ENCODE results near the gene KRT25.

- no peak for TF ChIP-seq POLR2A (IDR thresholded peaks at IDR 0.05)
- TF ChIP-seq, protein P1, sequence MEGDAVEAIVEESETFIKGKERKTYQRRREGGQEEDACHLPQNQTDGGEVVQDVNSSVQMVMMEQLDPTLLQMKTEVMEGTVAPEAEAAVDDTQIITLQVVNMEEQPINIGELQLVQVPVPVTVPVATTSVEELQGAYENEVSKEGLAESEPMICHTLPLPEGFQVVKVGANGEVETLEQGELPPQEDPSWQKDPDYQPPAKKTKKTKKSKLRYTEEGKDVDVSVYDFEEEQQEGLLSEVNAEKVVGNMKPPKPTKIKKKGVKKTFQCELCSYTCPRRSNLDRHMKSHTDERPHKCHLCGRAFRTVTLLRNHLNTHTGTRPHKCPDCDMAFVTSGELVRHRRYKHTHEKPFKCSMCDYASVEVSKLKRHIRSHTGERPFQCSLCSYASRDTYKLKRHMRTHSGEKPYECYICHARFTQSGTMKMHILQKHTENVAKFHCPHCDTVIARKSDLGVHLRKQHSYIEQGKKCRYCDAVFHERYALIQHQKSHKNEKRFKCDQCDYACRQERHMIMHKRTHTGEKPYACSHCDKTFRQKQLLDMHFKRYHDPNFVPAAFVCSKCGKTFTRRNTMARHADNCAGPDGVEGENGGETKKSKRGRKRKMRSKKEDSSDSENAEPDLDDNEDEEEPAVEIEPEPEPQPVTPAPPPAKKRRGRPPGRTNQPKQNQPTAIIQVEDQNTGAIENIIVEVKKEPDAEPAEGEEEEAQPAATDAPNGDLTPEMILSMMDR (IDR thresholded peaks at IDR 0.05) = no peak
- TF ChIP-seq POLR2AphosphoS5 (IDR thresholded peaks at IDR 0.05) = no peak
- TF ChIP-seq EP300 (IDR thresholded peaks at IDR 0.05) = no peak
Measured at GRCh38 chr17:40791111-40791510, 36.0 kb upstream of the KRT25 start.

Data from sigmoid colon (tissue), 4 donors.